Gastroesophageal sphincter (tissue), 3 donors: ENCODE measurements around the gene FGGY.

Experiments
- CTCF ChIP-seq, 4 experiments: fragments of 200-600 bp in 2 of 4; fragments of 450-650 bp in 2 of 4; sonication (generic) in 1 of 4; IDR thresholded peaks; one replicate each; pipeline ENCODE4 v1.5.1; 2017 to 2019; ENCODE audit warnings: antibody characterized with exemption in 4 of 4, mild to moderate bottlenecking in 2 of 4, moderate library complexity in 2 of 4
- EP300 ChIP-seq: sonication (generic); formaldehyde crosslinking; IDR thresholded peaks from one replicate; pipeline ENCODE4 v1.6.1; 2017; ENCODE audit warnings: antibody characterized with exemption, mild to moderate bottlenecking
- POLR2A ChIP-seq, 2 donors: fragments of 450-650 bp; IDR thresholded peaks; one replicate each; pipeline ENCODE4 v1.6.1; 2017; ENCODE audit warnings: antibody characterized with exemption in 2 of 2, mild to moderate bottlenecking in 2 of 2, moderate library complexity in 1 of 2
- POLR2AphosphoS5 ChIP-seq: sonication (generic); formaldehyde crosslinking; IDR thresholded peaks from one replicate; pipeline ENCODE4 v1.6.1; 2017; ENCODE audit warnings: antibody characterized with exemption

- TF ChIP-seq POLR2A (IDR thresholded peaks at IDR 0.05) = no peak
- TF ChIP-seq CTCF (IDR thresholded peaks at IDR 0.05) = no peak
- TF ChIP-seq POLR2AphosphoS5 = no peak
- no peak for TF ChIP-seq EP300
Measured at GRCh38 chr1:59271561-59272260, 25.2 kb upstream of the FGGY start.
